Breast epithelium (tissue), 3 donors: ENCODE measurements around the gene DNAJA3.

Experiments
- POLR2A ChIP-seq: fragments of 450-650 bp; IDR thresholded peaks from one replicate; pipeline ENCODE4 v1.6.1; 2016; ENCODE audit warnings: antibody characterized with exemption, mild to moderate bottlenecking, moderate library complexity
- POLR2AphosphoS5 ChIP-seq, 3 donors: sonication (generic); formaldehyde crosslinking; IDR thresholded peaks; one replicate each; pipeline ENCODE4 v1.6.1; 2017; ENCODE audit warnings: antibody characterized with exemption in 3 of 3
- TF ChIP-seq, protein P1 (sequence below), 3 donors: fragments of 450-650 bp; IDR thresholded peaks; one replicate each; pipeline ENCODE4 v1.5.1; 2016 to 2017; ENCODE audit warnings: antibody characterized with exemption in 3 of 3, mild to moderate bottlenecking in 3 of 3, moderate library complexity in 3 of 3

DNA sequence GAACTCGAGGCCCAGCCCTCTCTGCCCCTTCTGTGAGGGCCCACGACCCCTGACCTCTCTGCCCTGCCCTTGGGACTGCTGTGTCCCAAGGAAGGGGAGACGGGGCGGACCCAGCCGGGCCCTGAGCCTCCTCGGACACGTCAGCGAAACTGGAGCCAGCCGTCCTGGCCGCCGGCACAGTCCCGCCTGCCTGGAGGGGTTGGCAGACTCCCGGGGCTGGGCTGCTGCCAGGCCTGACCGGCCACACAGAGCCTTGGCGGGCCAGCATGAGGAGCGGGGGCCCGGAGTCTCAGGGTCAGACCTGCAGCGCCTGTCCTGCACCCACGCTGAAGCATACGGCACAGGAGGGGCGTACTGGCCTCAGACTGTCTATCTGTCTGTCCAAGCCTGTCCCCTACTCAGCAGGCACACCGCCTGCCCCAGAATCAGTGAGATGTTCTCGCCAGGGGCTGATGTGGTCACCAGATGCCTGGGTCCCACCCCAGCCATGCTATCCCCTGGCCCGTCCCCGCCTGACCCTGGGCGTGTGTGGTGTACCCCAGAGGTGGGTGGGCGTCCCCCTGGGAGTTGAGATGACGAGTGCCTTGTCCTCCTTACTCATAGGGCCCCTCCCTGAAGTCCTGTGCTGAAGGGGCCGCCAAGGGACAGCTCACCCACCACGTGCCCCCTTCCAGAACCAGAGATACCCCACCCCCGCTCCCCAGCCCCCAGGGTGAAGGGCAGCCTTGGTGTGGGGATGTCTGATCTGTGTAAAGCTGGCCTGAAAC is 49.4 kb upstream of the DNAJA3 start:
- TF ChIP-seq, protein P1, sequence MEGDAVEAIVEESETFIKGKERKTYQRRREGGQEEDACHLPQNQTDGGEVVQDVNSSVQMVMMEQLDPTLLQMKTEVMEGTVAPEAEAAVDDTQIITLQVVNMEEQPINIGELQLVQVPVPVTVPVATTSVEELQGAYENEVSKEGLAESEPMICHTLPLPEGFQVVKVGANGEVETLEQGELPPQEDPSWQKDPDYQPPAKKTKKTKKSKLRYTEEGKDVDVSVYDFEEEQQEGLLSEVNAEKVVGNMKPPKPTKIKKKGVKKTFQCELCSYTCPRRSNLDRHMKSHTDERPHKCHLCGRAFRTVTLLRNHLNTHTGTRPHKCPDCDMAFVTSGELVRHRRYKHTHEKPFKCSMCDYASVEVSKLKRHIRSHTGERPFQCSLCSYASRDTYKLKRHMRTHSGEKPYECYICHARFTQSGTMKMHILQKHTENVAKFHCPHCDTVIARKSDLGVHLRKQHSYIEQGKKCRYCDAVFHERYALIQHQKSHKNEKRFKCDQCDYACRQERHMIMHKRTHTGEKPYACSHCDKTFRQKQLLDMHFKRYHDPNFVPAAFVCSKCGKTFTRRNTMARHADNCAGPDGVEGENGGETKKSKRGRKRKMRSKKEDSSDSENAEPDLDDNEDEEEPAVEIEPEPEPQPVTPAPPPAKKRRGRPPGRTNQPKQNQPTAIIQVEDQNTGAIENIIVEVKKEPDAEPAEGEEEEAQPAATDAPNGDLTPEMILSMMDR (IDR thresholded peaks at IDR 0.05): no peak
- no peak for TF ChIP-seq POLR2A
- TF ChIP-seq POLR2AphosphoS5 (IDR thresholded peaks at IDR 0.05): peak in 2 of 3 donors; percentile 11 to 26
